Epidermal melanocyte (primary cell): ENCODE results near the gene MED8.
"Not testable (repeated sequence)": the region's sequence is repeated elsewhere in the genome, so short reads cannot be mapped to it uniquely, and the experiment has no call there.

Source experiments
- DNase-seq: peaks from one replicate; pipeline ENCODE4 v3.0.0; 2011; ENCODE audit warnings: low spot score; ENCODE audit not compliant: insufficient read length

MED8 gene

DNA sequence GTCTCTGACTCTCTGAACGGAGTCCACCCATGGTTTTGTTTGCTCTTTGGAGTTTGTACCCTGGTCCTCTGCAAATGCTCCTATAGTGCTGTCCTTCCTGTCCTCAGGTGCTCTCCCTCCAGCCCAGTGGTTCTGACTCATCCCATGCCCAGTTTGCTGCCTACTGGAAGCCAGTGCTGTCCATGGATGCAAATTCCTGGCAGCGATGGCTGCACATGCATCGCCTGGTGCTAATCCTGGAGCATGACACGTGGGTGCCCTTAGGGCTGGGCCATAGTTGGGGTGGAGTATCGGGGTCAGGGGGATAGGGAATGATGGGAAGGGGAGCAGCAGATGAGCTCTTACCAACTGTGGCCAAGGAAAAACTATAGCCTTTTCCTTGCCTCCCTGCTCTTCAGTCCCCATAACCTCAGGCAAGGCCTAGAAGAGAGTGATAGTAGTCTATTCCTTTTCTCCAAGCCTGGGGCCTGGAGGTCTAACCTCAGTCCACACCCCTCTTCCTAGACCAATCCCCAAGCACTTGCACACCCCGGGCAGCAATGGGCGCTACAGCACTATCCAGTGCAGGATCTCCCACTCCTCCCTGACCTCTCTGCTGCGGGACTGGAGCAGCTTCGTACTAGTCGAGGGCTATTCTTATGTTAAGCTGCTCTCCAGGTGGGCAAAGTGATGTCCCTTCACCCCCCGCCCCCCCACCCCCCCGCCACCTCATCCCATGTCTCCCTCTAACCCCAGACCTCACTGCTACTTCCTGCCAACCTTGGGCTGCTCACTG is 32.6 kb upstream of the MED8 start:
- no peak for DNase-seq

DNA sequence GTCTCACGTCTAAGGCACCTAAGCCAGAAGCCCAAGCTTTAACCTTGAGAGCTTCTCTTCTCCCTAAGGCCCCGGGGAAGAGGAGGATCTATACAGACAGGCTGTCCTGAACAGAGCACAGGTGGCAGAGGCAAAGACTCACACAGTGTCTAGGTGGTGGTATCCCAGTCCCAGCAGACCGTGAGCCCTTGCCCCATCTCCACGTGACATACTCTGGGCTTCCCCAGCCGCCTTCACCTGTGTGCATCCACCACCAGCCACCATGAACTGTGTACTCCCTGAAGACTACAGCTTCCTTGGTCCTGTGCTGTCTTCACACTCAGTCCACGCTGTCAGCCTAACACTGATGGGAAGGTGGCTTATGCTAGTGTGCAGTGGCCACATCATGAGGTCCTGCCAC is 31.8 kb upstream of the MED8 start:
- DNase-seq, result no peak

DNA sequence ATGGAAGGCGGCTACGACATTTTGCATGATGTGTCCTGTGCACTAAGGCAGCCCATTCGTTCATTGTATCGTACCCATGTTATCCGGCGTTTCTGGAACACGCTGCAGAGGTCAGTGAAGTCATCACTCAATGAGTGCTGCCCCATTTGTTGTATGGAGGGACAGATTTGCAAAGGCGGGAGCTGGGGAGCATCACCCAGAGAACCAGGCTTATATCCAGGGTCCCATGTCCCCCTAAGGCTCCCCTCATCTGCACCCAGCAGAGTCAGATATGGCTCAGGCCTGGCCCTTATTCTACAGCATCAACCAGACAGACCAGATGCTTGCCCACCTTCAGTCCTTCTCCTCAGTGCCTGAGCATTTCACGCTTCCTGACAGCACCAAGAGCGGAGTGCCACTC is 31.3 kb upstream of the MED8 start:
- DNase-seq, result no peak

DNA sequence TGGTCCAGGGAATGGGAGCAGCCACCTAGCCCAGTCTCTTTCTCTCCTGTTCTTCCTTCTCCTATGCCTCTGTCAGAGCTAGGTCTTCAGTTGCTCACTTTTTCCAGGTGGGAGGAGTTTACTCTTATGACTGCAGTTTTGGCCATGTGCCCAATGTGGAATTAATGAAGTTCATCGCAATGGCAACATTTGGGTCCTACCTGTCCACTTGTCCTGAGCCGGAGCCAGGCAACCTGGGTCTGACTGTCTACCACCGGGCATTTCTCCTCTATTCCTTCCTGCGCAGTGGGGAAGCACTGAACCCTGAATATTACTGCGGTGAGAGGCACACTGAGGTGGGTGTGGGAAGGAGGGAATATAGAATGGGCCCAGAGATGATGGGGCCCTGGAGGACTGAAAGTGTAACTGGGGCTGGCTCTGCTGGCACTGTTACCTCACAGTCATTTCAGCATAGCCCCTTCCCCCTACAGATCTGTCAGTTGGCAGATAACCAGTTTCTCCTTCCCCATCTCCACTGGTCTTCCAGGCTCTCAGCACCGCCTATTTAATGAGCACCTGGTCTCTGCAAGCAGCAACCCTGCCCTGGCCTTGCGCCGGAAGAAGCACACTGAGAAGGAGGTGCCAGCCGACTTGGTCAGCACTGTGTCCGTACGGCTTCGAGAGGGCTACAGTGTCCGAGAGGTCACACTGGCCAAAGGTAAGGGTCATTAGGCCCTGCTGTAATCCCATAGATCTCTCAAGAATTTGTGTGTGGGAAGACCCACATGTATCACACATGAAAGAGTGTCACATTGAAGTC is 30.2 kb upstream of the MED8 start:
- DNase-seq, result no peak

DNA sequence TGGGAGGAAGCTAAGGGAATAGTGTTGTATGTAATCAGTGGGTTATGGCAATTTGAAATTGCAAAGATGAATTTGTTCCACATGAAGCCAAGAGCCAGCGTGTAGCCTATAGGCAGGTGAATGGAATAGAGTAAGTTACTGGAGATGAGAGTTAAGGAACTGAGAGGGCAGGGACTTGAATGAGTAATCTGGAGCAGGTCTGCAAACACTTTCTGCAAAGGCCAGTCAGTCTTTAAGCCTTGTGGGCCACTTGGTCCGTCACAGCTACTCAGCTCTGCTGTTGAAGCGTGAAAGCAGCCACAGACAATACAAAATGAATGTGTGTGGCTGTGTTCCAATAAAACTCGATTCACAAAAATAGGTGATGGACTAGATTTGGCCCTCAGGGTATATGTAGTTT is 29.3 kb upstream of the MED8 start:
- no peak for DNase-seq

DNA sequence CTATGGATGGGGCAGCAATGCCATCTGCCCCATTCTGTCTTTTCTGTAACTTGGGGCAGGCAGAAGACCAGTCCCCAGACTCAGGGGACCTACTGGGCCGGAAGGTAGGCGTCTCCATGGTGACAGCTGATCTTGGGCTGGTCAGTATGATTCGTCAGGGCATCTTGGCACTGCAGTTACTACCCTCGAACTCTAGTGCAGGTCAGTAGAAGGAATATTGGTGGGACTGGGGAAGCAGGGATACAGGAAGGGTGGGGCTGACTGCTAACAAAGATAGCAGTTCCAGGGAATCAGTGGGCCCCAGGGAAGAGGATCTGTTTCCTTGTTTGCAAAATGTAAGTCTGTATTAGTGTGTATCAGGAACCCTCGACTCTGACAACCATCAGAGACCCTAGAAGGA is 26.3 kb upstream of the MED8 start:
- DNase-seq, result no peak

DNA sequence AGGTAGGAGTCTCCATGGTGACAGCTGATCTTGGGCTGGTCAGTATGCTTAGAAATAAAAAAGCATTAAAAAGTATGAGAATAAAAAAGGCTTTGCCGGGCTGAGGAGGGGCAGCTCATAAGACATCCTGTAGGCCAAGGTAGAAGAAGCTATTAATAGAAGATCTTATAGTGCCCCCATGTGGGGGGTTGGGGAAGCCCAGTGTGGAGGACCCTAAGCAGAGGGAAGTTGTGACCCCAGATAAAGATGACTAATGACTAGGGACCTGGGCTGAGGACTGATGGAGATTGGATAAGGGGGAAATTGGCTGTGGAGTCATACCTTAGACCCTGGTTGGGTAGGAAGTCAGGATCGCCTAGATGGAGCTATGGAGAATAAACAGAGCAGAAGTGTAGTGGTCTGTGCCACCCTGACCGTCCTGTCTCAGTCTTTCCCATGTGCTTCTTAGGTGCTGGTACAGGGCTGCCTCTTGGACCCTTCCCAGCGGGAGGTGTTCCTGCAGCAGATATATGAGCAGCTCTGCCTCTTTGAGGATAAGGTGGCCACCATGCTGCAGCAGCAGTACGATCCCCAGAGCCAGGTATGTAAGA is 25.1 kb upstream of the MED8 start:
- peak; percentile 33 for DNase-seq

DNA sequence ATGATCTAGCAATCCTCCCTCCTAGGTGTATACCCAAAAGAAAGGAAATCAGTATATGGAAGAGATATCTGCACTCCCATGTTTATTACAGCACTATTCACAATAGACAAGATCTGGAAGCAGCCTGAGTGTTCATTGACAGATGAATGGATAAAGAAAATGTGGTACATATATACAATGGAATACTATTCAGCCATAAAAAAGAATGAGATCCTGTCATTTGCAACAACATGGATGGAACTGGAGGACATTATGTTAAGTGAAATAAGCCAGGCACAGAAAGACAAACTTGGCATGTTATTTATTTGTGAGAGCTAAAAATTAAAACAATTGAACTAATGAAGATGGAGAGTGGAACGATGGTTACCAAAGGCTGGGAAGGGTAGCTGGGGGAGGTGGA is 23.8 kb upstream of the MED8 start:
- DNase-seq, result not testable (repeated sequence)

DNA sequence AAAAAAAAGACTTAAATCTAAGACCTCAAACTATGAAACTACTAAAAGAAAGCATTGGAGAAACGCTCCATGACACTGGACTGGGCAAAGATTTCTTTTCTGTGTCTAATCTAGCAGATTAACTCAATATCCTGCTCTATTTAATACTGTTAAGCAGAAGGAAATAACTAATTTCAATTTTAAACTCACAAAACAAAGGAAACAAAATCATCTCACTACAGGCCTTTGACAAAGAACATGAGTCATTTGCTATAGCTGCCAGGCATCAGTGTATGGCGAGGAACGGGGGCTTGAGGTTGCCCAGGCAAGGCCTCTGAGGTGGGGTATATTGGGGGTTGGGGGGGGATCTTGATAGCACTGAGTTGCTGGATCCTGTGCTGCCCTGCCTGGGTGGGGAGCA is 21.0 kb upstream of the MED8 start:
- no peak for DNase-seq

DNA sequence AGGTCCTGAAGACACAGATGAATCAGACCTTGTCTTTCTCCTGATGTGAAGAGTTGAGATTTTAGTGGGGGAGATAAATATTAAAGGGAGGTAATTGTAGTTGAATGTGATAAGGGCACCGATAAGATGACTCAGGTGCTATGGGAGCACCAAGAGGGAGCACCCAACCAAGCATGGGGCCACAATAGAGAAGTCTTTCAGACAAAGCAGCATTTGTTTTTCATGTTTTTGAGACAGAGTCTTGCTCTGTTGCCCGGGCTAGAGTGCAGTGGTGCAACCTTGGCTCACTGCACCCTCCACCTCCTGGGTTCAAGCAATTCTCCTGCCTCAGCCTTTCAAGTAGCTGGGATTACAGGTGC is 16.3 kb upstream of the MED8 start:
- DNase-seq, result no peak

DNA sequence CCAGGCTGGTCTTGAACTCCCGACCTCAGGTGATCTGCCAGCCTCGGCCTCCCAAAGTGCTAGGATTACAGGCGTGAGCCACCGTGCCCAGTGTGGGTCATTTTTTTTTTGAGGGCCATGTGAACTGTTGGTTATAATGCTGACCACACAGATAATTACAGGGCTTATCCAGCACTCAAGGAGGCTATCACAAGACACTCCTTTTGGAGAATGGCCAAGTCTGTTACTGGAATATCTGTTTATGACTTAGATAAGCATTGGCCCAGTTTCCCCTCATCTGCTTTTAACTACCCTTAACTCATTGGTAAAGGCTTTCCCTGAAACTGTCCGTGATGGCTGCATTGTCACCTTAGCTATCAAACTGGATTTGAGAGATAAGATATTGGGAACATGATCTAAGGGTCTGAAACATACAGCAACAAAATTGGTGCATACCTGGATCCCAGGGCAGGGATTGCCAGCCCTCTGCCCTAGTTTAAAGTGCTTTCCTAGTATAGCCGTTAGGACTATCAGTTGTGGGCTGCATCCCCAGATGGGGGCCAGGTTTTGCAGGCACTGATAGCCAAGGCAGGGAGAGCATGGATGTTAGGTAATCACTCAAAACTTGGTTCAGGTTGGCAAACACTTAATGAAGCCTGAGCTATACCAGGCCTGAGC is 15.7 kb upstream of the MED8 start:
- DNase-seq, result no peak

DNA sequence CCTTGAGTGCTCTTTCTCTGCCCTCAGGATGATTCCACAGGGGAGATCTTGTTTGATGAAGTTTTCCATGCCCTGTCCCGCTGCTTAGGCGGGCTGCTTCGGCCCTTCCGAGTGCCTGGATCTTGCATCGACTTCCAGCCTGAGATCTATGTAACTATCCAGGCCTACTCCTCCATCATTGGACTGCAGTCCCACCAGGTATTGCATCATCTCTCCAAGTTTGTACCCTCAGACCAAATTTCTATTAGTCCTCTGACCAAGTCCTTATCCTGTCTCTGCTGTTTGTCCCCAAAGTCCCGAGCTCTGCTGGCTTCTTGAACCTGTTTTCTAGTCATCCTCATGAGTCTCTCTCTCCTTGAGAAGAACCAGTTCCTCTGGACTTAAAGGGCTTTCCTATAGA is 14.8 kb upstream of the MED8 start:
- DNase-seq, result no peak

DNA sequence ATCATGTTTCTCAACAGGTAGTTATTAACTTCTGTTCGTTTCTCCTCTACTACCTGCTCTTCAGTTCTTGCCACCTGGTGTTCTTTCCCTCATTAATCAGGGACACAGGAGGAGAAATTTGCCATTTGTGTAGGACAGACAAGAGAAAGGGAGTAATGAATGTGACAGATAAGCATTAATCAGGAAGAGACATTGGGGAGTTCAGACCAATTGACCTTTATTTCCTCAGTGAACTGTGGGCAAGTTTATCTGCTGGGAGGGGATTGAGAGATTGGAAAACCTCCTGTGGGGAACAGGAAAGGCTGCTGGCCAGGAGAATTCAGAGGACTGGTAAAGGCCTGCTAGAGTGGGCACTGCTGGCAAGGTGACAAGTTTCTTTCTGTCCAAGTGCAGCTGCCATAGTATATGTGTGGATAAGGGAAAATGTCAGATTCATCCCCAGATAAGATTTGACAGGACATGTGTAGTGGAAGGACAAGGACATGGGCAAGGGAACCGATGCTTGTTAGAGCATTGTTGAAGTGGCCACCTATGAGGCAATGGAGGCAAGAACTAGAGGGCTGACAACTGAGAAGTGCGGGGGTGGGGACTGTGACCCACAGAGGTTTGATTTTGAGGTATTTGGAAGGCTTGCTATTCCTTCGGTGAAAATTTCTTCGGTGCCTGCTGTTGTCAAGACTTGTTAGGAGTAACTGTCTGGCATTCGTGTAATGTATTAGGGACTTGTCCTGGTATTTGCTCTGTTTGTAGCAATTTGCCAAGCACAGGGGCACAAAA is 12.7 kb upstream of the MED8 start:
- no peak for DNase-seq

DNA sequence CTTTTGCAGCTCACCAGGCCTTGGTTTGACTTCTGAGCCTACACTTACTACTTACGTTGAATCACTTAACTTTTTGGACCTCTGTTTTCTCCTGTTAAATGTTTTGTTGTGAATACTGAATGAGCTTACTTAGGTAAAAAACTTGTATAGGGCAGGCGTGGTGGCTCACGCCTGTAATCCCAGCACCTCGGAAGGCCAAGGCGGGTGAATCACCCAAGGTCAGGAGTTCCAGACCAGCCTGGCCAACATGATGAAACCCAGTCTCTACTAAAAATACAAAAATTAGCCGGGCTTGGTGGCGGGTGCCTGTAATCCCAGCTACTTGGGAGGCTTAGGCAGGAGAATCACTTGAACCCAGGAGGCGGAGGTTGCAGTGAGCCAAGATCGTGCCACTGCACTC is 10.8 kb upstream of the MED8 start:
- DNase-seq, result not testable (repeated sequence)

DNA sequence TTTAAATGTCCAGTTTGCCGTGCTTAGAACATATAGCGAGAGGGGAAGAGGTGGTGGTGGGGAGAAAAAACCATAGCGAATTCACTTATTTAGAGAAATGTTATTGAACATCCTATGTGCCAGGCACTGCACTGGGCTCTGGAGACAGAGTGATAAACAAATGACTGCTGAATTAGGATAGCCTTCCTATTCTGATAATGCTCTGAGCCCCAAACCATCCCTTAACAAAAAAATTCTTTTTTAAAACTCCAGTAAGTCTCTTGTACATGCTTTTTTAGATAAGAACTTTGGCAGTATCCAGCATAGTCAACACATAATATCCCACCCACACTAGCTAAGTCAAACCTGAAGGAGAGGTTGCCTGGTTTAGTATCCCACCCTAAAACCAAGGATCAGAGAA is 8.6 kb upstream of the MED8 start:
- DNase-seq, result no peak

DNA sequence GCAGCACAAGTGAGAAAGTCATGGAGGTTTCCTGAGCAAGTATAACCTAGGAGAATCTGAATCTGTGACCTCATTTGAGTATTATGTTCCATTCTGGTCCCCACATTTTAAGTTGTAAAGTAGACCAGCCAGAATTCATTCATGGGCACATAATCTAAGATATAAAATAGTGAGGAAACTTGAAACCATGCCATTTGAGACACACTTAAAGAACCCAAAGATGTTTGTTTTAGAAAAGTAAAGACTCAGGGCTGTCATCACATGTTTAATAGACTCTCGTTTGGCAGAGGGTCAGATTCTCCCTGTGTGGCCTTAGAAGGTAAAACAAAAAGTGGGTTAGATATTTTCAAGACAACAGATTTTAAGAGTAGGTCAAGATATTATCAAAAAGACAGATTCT is 6.5 kb upstream of the MED8 start:
- DNase-seq, result no peak

DNA sequence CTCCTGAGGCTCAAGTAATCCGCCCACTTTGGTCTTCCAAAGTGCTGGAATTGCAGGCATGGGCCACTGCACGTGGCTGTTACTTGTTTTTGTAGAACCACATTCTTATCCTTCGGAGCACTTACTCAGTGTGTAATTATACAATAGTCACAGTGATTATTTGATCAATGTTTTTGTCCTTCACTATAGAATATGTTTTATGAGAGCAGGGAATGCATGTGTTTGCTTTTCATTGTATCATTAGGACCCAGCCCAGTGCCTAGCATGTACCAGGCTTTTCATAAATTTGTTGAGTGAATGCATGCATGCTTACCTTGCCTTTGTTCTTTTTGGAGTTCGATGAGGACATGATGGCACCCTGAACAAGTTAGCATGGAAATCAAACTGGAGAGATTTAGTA is 5.9 kb upstream of the MED8 start:
- DNase-seq, result no peak

DNA sequence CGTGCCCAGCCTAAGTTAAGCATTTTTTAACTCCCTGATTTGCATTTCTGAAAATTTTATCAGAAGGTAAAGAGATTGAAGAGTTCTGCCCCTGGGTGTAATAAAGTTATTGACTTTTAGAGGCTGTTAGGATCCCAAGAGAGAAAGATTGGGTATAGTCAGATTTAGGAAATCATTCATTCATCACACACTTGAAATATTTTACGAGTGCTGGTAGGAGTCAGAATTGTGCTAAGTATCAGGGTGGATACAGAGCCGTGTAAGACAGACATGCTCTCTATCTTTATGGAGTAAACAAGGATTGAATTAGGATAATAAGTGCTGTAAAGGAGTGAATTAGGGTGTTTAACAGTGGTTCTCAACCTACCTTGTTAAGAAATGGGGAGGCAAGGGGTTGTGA is 3.1 kb upstream of the MED8 start:
- DNase-seq, result no peak

DNA sequence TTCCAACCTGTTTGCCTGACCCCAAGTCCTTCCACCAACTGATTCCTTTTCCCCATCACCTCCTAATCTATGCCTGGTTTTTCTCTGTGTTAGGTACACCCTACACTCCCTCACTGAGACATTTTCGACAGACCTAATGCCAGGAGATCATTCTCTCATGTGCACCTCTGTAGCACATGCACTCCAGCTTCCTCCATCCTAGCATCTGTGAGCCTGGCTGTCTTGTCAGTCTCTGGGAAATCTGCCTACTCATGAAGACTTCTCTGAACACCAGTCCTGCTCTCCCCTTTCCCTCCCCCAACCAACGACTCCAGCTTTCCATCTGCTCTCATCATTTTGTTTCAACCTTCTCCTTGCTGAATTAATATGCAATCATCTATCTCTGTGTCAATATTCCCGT is 987 bp downstream of the MED8 start:
- DNase-seq, result no peak

DNA sequence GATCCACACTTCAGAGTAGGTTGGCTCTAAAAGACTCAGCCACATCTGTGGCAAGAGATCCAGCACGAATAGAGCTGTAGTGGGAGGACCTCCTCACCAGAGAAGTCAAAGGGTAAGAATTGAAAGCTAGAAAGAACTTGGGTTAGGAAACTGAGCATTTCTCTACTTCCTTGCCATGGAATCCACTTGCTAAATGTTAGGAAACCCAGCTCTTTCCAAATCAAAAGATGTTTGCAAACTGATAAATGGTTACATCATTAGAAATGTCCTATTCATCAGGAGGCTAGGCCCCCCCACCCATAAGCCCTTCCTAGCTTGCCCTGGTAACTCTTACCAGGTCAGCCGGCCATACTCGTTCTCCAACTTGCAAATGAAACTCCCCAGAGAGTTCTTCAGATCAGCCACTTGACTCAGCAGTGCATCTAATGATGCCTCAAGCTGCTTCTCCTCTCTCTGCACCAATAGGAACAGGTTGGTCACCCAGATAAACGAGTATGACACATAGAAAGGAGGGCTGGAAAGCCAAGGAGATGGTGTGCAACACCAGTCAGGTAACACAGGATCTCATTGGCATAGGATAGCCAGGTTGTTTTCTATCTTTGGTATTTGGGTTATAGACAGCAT is 1.5 kb downstream of the MED8 start:
- no peak for DNase-seq

DNA sequence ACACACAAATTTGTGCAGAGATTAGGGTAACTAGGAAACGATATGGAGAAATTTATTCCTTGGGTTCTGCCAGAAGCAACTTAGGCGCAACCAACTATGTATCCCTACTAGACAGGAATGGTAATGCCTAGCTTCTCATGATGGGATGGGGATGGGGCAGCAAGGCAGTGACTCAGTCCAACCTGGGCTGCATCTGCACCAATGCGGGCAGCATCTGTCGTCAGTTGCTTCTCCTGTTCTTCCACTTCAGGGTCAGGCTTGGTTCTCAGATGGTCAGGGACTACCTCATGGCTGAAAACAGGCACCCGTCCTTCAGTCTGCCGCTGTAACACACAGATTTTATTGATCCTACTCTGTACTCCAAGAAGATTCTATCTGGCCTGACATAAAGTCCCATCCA is 2.9 kb downstream of the MED8 start:
- no peak for DNase-seq
